ENCODE results near the gene TSPAN13.

Gene TSPAN13

DNA sequence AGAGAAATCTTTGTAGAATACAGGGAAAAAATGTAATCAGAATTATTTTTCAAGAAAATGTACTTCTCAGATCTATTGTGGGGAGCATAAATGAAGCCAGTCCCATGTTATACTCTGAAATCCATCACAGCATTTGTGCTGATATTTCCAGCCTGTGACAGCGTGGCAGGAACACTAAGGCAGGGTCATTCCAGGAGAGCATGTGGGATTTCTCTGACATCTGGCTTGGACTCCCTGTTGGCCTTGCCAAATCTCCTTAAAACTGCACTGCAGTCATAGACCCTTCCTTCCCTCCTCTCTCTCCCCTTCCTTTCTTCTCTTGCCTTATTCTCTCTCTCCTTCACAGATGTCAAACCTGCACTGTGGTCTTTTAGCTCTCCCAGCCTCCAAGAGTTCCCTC, 6.5 kb upstream of the TSPAN13 start:
- H4K20me1 ChIP-seq (ENCODE audit: control insufficient read depth, insufficient read depth, low read depth, low read length) = no peaks in the 10 kb centered on the region
- TF ChIP-seq CTCF (IDR thresholded peaks at IDR 0.05; ENCODE audit: low read depth, low read length, poor library complexity, severe bottlenecking) = no peak
- no peak for TF ChIP-seq EZH2phosphoT487 (IDR thresholded peaks at IDR 0.05; ENCODE audit: borderline replicate concordance, low read length)
- no peak overlapping the region for H3K4me3 ChIP-seq (ENCODE audit: low read length)
- no peak overlapping the region for H3K4me2 ChIP-seq (ENCODE audit: low read length)
- no peaks in the 10 kb centered on the region for H3K36me3 ChIP-seq (ENCODE audit: control insufficient read depth, low read length)
- no peaks in the 10 kb centered on the region for H3K9me2 ChIP-seq (replicated peaks; ENCODE audit: control insufficient read depth, low read length)
- no peaks in the 10 kb centered on the region for H3K4me1 ChIP-seq (ENCODE audit: control insufficient read depth, low read length)
- 0 out of 2 replicates have a peak, but pooled peaks cover under 1% of the 10 kb centered on the region for H3F3A ChIP-seq (ENCODE audit: control insufficient read depth, insufficient read depth)
- H3K27ac ChIP-seq (ENCODE audit: low read depth, low read length) = no peak overlapping the region
- H3K9me3 ChIP-seq (ENCODE audit: control insufficient read depth, insufficient read depth, low read length) = no peaks in the 10 kb centered on the region
- no peaks in the 10 kb centered on the region for H3K79me2 ChIP-seq (ENCODE audit: control insufficient read depth, low read length)
- H3K27me3 ChIP-seq (ENCODE audit: control insufficient read depth, low read length) = no peaks in the 10 kb centered on the region

GRCh38 chr7:16753932-16754855, 639 bp downstream of the TSPAN13 start:
- Histone ChIP-seq H4K20me1 (ENCODE audit: control insufficient read depth, insufficient read depth, low read depth, low read length) (no peaks in the 10 kb centered on the region), H3K27ac (ENCODE audit: low read depth, low read length) (no peak overlapping the region), H3K9me3 (ENCODE audit: control insufficient read depth, insufficient read depth, low read length) (no peaks in the 10 kb centered on the region), H3K4me1 (ENCODE audit: control insufficient read depth, low read length) (peaks cover 55% of the 10 kb centered on the region), H3K9me2 (replicated peaks; ENCODE audit: control insufficient read depth, low read length) (no peaks in the 10 kb centered on the region), H3K4me2 (ENCODE audit: low read length) (peak overlapping the region; percentile 91), H3F3A (ENCODE audit: control insufficient read depth, insufficient read depth) (peaks cover 34% of the 10 kb centered on the region), H3K27me3 (ENCODE audit: control insufficient read depth, low read length) (peaks cover 15% of the 10 kb centered on the region), H3K79me2 (ENCODE audit: control insufficient read depth, low read length) (peaks cover 6% of the 10 kb centered on the region; the same call in 1 of the 2 replicates), H3K4me3 (ENCODE audit: low read length) (peak overlapping the region; percentile 85), H3K36me3 (ENCODE audit: control insufficient read depth, low read length) (no peaks in the 10 kb centered on the region)
- TF ChIP-seq EZH2phosphoT487 (IDR thresholded peaks at IDR 0.05; ENCODE audit: borderline replicate concordance, low read length) (peak; percentile 59; the same call in 1 of the 2 replicates), CTCF (IDR thresholded peaks at IDR 0.05; ENCODE audit: low read depth, low read length, poor library complexity, severe bottlenecking) (no peak)

DNA sequence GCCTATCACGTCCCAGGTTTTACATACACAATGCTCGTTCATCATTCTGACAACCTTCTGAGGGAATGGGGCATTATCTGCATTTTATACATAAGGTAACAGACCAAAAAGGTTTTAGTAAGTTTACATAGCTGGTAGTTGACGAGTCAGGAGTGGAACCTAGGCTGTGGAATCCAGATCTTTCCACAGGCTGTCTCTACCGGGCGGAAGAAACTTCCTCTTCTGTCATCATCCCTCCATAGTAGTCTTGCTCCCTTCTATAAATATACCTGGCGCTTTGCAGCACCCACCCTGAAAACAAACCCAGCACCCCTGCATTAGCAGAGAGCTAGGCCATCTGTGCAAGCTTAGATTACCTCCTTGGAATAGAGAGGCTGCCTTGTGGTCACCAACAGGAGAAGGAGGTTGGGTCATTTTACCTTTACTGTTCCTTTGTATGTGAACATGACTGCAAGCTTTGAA, 1.3 kb downstream of the TSPAN13 start:
- TF ChIP-seq CTCF (IDR thresholded peaks at IDR 0.05; ENCODE audit: low read depth, low read length, poor library complexity, severe bottlenecking) (no peak), EZH2phosphoT487 (IDR thresholded peaks at IDR 0.05; ENCODE audit: borderline replicate concordance, low read length) (no peak)
- peaks cover 39% of the 10 kb centered on the region for H3F3A ChIP-seq (ENCODE audit: control insufficient read depth, insufficient read depth)
- H3K4me1 ChIP-seq (ENCODE audit: control insufficient read depth, low read length) = peaks cover 62% of the 10 kb centered on the region
- no peaks in the 10 kb centered on the region for H3K36me3 ChIP-seq (ENCODE audit: control insufficient read depth, low read length)
- no peak overlapping the region for H3K27ac ChIP-seq (ENCODE audit: low read depth, low read length)
- H3K4me2 ChIP-seq (ENCODE audit: low read length) = peak overlapping the region; percentile 91
- no peaks in the 10 kb centered on the region for H4K20me1 ChIP-seq (ENCODE audit: control insufficient read depth, insufficient read depth, low read depth, low read length)
- peaks cover 8% of the 10 kb centered on the region for H3K79me2 ChIP-seq (ENCODE audit: control insufficient read depth, low read length)
- peaks cover 15% of the 10 kb centered on the region for H3K27me3 ChIP-seq (ENCODE audit: control insufficient read depth, low read length)
- no peaks in the 10 kb centered on the region for H3K9me3 ChIP-seq (ENCODE audit: control insufficient read depth, insufficient read depth, low read length)
- no peaks in the 10 kb centered on the region for H3K9me2 ChIP-seq (replicated peaks; ENCODE audit: control insufficient read depth, low read length)
- H3K4me3 ChIP-seq (ENCODE audit: low read length) = peak overlapping the region; percentile 85

All from DOHH2 (cell line).